Stimulated activated CD8-positive, alpha-beta memory T cell treated with anti-CD3 and anti-CD28 coated beads, Interleukin-15, amount 100 ng/mL, for 4 hours (primary cell): Measurements from ENCODE around the gene SDCBP2.

Experiments used
- DNase-seq, 2 donors: peaks; one replicate each; pipeline ENCODE4 v3.0.0-alpha.2; 2020; ENCODE audit warnings: low read depth in 2 of 2

Gene SDCBP2

DNA sequence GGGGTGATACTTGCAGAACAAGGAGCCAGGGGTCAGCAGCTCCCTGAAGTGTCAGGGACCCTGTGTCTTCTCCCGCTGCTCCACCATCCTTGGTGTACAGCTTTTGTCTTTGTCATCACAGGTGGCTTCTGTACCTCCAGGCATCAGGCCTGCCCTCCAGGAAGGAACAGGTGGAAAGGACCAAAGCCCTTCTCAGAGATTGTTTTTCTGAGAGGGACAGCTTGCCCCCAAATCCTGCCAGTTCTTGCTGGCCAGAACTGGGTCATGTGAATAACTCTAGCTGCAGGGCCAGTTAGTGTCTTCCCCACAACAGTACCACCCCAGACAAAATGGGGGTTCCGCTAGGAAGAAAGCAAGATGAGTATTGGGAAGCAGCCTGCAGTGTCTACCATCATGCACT is 31.5 kb downstream of the SDCBP2 start:
- DNase-seq: no peak

DNA sequence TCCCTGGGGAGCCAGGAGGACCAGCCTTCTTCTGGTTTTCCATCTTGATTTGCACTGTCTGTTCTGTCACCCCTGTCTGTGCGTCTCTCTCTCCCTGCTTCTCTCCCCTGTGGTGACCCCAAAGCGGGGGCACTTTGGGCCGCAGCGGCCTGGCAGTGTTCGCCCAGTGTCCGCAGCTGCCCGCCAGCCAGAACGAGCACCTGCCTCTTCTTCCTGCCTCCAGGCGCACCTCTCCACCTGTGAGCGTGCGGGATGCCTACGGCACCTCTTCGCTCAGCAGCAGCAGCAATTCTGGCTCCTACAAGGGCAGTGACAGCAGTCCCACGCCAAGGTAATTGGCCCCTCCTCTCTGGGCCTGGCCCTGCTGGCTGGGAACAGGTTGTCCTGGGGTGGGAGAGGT is 32.0 kb downstream of the SDCBP2 start:
- DNase-seq: no peak

DNA sequence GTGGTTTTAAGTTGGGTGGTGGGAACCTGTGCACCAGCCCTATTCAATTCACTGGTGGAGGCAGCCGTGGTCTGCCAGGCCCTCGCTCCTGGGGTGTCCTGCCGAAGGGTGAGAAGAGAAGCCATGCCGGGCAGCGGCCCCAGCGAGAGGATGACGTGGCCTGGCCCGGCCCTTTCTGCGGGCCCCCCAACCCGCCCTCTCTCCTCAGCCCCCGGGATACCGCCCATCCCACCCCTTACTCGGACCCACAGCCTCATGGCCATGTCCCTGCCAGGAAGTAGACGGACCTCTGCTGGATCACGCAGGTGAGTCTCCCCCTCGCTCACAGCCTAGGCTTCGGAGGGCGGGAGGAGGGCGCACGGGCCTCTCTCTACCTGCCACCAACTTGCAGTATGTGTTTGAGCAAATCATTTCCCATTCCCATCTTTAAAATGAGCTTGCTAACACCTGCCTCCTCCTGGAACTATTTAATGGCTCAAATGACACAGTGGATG is 32.8 kb downstream of the SDCBP2 start:
- no peak for DNase-seq

DNA sequence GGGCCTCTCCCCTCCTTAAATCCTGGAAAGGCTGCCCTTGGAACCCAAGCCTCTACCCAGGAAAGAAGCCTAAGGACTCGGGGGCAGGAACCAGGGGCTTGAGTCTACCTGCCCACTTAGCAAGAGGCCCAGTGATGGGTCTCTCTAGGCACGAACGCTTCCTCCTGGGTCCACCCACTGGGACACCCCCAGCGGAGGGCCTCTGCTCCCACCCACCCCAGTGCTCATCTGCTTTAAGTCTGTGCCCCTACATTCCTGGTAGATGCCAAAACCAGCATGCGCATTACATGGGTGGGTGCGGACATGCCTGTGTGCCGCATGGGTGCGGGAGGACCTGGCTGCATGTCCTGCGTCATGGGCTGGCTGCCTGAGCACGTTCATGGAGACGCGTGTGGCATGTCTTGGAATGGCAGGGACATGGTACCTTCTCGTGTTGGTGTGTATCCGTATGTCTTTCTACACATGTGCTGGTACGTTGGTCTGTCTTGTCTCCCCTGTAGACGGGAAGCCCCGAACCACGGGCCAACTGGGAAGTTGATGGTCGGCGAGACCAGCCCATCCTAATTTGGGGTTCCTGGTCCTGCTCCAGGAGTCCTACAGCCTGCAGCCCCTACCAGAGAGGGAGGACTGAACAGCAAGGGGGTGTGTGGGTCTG is 33.5 kb downstream of the SDCBP2 start:
- DNase-seq: no peak

DNA sequence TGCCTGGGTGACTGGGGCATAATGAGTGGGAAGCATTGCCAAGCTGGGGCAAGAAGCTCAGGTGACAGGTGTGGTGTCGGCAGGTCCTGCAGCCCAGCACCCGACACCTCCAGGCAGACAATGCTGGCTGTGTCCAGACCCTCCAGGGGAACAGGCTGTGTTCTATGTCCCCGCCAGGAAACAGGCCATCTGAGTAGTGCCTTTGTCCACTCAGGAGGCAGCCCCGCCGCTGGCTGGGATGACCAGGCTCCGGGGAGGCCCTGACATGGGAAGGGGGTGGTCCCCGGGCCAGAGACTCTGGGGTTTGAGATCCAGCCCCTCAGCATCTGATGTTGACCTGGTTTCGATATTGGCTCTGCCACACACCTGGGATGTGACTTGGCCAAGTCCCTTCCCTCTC is 34.4 kb downstream of the SDCBP2 start:
- no peak for DNase-seq

DNA sequence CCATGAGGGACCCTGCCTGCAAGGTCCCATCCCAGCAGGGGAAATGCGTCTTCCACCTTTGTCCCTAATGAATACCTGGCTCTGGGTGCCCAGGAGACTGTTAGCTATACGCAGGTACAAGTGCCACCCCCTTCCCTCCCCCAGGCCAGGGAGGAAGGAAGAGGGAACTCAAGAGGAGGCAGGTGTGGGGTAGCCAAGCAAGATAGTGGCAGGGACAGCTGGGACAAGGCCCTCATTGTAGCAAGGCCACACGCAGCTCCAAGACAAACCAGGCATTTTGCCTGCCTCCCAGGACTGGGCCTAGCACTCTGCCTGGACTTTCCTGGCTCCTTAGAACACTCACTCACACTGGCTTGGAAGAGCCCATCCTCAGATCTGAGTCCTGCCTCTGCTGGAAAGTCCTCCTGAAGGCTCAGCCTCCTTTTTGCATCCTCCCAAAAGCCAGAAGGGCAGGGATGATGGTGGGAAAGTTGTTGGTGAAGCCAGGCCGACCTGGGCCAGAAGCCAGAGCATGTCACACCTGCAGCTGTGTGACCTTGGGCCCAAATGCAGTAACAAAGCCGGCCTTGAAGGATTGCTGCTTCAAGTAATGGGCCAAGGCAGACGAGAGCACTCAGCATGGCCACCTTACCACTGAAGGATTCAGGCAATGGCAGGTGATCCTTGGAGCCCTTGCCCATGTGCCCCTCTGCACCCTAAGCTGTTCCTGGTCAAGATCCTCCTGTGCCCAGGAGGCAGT is 35.1 kb downstream of the SDCBP2 start:
- DNase-seq: no peak

DNA sequence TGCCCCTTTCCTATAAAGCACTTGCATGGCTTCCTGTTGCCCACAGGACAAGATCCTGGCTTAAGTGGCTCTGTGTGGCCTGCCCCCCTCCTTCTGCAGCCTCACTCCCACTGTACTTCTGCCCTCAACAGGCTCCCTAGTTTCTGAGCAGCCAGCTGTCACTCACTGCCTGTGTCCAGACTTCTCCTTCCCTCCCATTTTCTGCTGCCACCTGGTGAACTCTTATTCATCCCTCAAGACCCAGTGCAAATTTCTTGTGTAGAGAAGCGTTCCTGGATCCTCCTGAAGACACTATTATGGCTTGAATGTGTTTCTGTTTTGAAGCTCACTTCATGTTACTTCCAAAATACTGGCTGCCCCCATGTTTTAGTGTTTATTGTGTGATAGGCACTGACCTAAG is 36.3 kb downstream of the SDCBP2 start:
- no peak for DNase-seq

DNA sequence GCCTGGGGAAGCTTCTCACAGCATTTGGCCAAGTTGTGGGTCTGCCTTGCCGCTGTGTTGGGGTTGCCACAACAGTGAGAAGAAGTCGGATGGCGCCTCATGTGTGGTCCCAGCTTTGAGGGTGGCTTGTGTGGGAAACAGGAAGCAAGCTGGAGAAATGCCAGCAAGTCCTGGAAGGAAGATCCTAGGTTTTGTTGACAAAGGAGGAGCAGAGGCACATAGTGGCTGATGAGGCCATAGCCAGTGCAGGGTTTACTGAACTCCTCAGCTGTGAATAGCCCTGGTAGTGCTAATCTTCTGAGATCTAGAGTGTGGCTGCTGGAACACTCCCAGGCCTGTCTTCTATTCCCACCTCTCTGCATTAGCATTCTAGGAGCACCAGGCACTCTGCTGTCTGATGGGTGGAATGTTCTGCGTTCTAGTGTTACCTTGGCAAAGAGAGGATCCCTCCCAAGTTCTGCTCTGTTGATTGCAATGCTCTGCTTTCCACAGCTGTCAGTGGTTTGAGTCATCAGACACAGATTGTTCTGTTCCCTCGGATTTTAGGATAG is 37.7 kb downstream of the SDCBP2 start:
- DNase-seq: no peak

DNA sequence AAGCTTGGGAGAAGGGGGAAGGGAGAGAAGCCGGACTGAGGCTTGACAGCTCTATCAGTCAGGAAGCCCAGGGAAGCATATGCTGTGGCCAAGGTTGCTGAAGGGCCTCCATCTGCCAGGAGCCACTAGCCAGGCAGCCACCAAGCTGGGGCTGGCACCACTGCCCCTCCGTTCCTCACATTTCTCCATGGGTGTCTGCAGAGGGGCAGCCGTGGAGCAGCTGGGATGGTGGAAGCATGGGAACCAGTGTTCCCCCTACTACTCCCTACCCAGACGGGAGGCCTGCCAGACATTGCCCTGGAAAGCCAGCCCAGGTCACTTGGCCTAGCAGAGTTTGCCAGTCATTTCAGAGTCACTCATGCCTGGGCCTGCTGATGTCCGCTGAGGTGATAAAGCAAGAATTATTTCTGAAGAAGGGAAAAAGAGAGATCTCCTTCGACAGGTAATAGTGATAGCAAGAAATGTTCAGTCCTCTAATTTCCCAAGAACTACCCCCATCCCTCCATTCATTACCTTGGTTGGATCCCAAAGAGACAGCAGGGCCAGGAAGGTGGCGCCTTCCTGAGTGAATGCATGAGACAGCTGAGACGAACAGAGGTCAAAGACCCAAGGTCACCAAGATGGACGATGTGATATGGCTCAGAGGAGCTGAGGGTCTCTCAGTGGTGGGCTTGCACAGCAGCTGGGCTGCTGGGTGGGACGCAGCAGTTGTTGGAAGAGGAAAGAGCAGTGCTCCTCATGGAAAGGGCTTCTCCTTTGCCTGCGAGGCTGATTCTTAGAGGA is 41.0 kb downstream of the SDCBP2 start:
- DNase-seq: no peak

DNA sequence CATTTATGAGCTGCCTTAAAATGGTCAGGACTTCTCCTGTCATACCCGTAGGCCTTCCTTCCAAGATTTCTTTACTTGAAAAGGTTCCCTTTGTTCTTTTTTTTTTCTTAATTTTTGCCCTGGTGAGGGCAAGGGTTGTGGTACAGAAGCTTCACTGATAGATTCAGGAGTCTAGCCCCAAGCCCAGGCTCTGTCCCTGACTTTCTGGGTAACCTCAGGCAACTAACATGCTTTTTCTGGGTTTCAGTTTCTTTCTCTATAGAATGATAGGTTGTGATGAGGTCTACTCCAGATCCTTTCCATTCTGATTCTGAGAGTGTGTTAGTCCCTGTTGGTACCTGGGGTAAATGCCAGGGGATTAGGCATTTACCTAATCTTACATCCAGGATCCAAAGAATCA is 41.6 kb downstream of the SDCBP2 start:
- DNase-seq: no peak

DNA sequence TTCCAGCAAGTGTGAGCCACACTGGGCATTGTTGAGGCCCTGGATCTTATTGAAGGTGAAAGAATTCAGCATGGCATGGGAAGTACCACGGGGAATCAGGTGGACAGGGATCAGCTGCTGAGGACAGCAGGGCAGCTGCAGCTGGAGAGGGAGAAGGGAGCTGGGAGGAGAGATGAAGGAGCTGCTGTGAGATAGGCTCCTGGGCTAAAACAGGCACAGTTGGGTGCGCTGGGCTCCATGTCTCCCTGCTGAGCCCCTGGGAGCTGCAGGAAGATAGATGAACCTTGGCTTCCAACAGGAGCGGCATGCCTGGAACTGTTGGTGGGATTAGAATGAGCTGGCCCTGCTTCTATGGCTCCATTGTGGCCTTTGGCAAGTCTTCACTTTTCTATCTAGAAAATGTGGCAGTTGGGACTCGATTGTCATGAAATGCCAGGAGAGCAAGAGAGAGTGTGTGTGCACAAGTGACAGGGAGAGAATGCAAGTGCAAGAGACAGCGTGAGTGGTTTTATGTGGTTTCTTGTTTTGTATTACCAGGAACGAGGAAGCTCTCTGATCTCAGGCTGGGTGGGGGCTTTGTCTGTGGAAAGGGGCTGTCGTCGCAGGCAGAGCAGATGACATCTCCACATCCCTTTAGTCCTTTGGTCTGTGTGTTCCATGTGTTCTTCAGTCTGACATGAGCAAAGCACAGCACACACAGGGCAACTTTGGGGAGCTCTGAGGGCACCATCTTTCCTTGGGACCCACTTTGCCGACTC is 42.5 kb downstream of the SDCBP2 start:
- no peak for DNase-seq

DNA sequence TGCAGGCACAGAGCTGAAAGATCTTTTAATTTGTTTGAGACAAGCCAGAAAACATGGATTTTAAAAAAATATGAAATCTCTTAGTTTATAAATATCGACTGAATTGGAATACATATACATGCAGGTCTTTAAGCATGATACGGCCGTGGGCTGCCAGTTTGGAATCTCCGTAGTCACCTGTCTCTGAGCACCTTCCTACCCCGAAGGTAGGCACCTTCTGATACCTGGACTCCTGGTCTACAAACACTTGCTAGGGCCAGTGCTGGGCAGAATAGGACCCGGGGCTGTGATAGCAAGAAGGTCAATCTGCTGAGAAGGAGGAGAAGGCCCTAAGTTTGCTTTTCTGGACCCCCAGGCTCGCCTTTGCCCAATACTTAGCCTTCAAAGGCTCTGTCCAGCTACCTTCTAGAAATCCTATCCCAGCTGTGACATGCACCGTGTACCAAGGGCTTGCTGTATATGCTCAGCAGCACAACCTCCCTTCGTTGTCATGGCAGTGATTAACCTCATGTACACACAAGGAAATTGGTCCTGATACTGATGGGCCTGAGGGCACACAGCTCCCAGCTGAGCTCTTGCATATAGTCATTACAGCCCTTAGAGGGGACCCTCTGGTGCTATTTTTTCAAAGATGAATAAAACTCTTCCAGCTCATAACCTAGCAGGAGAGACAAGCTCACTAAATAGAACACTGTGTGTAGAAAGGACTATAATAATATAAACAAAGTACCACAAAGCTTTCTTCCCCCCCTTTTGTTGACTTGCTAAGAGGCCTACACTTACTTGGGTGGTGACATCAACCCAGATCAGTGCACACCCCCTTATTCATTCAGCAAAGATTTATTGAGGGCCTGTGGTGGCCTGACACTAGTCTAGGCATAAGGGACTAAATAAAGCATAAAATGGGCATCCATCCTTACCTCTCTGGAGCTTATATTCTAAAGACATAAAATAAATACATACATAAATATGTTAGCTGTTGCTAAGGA is 45.1 kb downstream of the SDCBP2 start:
- DNase-seq: no peak

DNA sequence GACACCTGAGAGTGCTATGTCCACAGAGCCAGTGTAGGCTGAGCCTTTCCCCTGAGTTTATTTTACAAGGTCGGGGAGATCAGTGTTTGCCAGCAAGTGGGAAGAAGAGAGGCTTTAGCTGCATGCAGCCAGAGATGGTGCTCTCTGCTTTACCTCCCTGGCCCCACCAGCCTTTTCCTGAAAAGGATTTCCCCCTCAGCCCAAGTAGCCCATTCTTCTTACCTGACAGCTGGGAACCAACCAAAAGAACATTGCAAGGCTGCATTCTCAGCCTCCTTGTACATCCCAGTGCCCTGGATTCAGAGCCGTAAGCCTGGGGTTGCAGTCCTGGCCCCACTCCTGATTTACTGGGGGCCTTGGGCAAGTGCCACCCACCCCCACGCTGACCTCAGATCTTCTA is 46.0 kb downstream of the SDCBP2 start:
- no peak for DNase-seq

DNA sequence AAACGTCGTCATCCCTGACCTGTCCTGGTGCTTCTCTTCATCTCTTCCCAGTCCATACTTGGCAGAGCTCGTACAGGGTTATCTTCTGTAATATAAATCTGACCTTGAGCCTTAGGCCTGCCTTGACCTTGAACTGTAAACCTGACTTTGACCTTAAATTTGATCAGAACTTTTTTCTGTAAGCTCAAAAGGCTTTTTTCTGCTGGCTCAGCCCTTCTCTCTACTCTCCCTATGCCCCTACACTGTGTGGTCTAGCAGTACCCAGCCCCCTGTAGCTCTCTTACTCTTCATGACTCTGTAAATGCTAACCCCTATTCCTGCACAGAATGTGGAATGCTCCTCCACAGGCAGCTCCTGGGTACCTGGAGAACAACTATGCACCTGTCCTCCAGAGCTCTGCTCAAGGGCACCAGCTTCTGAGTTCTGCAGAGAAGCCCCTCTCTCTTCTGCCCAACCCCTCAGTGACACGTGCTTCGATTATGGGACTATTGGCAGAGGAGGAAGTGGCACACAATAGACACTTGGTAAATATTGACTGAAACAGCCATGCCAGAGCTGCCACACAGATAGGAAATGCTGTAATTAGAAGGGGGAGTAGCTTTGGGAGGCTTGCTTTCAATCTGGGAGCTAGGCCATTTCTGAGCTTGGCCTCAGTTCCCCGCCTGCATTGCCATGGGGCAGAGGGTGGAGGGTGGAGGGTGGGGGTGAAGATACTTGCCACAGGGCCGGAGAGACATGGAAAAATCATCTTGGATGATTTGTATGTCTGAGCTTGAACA is 47.5 kb downstream of the SDCBP2 start:
- no peak for DNase-seq

DNA sequence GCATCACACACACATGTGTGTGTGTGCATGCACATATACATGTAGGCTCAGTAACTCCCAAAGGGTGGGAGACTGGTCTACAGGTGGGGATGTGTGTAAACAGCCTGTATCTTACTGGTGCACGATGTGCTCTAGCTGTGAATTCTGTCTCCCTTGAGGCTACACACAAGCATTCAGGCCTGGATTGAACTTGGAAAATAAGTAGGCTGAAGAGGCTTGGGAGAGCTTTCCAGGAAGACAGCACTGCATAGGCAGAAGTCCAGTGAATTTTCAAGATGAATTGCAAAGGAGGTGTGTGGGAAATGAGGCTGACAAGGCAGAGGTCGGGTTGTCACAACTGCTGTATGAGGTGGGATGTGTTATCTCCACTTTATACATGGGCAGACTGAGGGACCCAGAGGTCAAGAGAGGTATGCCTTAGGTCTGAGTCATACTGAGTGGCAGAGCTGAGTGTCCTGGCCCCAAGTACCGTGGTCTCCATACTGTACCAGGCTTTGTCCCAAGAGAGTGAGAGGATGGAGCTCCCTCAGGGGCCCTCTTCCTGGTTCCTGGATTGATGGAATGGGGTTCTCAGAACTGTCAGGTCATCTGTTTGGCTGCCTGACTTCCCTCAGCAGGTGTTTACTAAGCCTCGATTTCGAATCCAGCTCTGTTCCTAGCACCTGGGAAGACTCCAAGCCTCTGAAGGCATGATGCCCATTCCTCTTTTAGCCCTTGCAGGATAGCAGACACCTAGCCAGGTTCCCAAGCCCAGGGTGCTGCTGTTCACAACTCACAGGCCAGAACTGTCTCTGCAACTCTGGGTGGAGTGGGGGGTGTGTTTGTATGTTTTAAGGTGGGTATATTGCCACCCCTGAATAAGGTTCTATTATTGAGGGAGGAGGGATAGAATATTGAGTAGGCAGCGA is 48.5 kb downstream of the SDCBP2 start:
- DNase-seq: no peak

DNA sequence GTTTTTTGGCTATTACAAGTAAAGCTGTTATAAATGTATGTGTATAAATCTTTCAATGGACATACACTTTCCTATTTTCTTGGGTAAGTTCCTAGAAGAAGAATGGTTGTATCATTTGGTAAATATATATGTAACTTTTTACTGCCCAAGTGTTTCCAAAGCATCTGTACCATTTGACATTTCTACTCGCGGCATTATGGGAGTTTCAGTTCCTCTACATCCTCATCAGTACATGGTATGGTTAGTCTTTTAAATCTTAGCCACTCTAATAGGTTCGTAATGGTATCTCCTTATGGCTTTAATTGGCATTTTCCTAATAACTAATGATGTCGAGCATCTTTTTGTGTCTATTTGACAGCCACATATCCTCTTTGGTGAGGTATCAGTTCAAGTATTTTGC is 49.9 kb downstream of the SDCBP2 start:
- DNase-seq: no peak

DNA sequence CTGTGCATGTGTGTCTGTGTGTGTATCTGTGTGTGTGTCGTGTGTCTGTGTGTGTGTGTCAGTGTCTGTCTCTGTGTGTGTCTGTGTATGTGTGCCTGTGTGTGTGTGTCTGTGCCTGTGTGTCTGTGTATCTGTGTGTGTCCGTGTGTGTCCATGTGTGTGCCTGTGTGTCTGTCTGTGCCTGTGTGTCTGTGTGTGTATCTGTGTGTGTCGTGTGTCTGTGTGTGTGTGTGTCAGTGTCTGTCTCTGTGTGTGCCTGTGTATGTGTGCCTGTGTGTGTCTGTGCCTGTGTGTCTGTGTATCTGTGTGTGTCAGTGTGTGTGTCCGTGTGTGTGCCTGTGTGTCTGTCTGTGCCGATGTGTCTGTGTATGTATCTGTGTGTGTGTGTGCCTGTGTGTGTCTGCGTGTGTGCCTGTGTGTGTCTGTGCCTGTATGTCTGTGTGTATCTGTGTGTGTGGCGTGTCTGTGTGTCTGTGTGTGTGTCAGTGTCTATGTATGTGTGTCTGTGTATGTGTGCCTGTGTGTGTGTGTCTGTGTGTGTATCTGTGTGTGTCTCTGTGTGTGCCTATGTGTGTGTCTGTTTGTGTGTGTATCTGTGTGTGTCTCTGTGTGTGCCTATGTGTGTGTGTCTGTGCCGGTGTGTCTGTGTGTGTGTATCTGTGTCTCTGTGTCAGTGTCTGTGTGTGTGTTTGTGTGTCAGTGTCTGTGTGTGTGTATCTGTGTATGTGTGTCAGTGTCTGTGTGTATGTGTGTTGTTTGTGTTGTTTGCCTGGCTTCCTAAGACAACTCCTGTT is 51.2 kb downstream of the SDCBP2 start:
- no peak for DNase-seq

DNA sequence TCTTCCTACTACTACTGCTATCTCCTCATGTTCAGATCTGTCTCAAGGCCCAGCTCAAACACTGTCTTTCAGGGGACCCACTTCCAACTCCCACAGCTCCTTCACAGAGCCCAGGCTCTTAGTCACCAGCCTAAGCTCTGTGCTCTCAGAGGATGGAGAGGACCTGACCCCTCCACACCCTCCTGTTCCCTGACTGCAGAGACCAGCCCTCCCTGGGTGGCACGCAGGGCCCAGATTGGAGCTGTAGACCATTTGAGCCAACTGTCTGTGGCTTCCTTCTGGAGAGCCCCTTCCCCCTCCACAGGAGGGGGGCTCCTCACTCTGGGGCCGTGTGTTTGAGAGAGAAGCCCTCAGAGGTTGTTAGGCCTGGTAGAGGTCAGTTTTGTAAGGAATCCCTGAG is 53.0 kb downstream of the SDCBP2 start:
- no peak for DNase-seq
